ENCODE data around the gene CDKAL1.

DNA sequence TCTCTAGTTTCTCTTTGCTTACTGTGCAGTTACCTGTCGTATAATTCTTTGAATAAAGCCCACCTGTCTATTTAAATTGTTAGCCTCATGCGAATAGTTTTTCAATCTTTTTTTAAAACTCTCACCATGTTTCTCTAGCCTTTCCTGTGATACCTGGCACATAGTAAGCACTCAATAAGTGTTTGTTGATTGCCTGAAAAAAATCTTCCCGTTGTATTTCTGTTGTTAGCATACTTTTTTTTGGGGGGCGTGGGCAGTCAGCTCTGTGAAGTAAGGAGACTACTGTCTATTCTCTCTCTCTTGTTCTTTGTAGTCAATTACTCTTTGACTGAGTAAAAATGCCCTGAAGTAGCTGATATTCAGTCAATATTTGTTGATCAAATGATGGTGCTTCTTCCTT is 205.8 kb downstream of the CDKAL1 start:
- TF ChIP-seq, protein P1, sequence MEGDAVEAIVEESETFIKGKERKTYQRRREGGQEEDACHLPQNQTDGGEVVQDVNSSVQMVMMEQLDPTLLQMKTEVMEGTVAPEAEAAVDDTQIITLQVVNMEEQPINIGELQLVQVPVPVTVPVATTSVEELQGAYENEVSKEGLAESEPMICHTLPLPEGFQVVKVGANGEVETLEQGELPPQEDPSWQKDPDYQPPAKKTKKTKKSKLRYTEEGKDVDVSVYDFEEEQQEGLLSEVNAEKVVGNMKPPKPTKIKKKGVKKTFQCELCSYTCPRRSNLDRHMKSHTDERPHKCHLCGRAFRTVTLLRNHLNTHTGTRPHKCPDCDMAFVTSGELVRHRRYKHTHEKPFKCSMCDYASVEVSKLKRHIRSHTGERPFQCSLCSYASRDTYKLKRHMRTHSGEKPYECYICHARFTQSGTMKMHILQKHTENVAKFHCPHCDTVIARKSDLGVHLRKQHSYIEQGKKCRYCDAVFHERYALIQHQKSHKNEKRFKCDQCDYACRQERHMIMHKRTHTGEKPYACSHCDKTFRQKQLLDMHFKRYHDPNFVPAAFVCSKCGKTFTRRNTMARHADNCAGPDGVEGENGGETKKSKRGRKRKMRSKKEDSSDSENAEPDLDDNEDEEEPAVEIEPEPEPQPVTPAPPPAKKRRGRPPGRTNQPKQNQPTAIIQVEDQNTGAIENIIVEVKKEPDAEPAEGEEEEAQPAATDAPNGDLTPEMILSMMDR (IDR thresholded peaks at IDR 0.05; ENCODE audit: low read depth, low read length, missing input control): no peak
- no peak for TF ChIP-seq HNF4A (conservative IDR thresholded peaks at IDR 0.05)
- TF ChIP-seq, protein P2, sequence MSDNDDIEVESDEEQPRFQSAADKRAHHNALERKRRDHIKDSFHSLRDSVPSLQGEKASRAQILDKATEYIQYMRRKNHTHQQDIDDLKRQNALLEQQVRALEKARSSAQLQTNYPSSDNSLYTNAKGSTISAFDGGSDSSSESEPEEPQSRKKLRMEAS (IDR thresholded peaks at IDR 0.05): no peak
- TF ChIP-seq, protein P3, sequence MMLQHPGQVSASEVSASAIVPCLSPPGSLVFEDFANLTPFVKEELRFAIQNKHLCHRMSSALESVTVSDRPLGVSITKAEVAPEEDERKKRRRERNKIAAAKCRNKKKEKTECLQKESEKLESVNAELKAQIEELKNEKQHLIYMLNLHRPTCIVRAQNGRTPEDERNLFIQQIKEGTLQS (IDR thresholded peaks at IDR 0.05): no peak
- no peak for TF ChIP-seq TAF1 (conservative IDR thresholded peaks at IDR 0.05)
- TF ChIP-seq NR2F2 (IDR thresholded peaks at IDR 0.05): no peak
- no peak for TF ChIP-seq RAD21 (IDR thresholded peaks at IDR 0.05)
- TF ChIP-seq, protein P4, sequence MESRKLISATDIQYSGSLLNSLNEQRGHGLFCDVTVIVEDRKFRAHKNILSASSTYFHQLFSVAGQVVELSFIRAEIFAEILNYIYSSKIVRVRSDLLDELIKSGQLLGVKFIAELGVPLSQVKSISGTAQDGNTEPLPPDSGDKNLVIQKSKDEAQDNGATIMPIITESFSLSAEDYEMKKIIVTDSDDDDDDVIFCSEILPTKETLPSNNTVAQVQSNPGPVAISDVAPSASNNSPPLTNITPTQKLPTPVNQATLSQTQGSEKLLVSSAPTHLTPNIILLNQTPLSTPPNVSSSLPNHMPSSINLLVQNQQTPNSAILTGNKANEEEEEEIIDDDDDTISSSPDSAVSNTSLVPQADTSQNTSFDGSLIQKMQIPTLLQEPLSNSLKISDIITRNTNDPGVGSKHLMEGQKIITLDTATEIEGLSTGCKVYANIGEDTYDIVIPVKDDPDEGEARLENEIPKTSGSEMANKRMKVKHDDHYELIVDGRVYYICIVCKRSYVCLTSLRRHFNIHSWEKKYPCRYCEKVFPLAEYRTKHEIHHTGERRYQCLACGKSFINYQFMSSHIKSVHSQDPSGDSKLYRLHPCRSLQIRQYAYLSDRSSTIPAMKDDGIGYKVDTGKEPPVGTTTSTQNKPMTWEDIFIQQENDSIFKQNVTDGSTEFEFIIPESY (IDR thresholded peaks at IDR 0.05): no peak
- TF ChIP-seq EGR1 (IDR thresholded peaks at IDR 0.05; ENCODE audit: low read depth in 2 of 2): no peak
- TF ChIP-seq, protein P5, sequence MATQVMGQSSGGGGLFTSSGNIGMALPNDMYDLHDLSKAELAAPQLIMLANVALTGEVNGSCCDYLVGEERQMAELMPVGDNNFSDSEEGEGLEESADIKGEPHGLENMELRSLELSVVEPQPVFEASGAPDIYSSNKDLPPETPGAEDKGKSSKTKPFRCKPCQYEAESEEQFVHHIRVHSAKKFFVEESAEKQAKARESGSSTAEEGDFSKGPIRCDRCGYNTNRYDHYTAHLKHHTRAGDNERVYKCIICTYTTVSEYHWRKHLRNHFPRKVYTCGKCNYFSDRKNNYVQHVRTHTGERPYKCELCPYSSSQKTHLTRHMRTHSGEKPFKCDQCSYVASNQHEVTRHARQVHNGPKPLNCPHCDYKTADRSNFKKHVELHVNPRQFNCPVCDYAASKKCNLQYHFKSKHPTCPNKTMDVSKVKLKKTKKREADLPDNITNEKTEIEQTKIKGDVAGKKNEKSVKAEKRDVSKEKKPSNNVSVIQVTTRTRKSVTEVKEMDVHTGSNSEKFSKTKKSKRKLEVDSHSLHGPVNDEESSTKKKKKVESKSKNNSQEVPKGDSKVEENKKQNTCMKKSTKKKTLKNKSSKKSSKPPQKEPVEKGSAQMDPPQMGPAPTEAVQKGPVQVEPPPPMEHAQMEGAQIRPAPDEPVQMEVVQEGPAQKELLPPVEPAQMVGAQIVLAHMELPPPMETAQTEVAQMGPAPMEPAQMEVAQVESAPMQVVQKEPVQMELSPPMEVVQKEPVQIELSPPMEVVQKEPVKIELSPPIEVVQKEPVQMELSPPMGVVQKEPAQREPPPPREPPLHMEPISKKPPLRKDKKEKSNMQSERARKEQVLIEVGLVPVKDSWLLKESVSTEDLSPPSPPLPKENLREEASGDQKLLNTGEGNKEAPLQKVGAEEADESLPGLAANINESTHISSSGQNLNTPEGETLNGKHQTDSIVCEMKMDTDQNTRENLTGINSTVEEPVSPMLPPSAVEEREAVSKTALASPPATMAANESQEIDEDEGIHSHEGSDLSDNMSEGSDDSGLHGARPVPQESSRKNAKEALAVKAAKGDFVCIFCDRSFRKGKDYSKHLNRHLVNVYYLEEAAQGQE (IDR thresholded peaks at IDR 0.05): no peak
- TF ChIP-seq JUND (IDR thresholded peaks at IDR 0.05): no peak
- no peak for TF ChIP-seq FOXA1 (IDR thresholded peaks at IDR 0.05)
- no peak for TF ChIP-seq YY1 (IDR thresholded peaks at IDR 0.05)

All from liver (tissue), 3 donors.